Urinary bladder (tissue), 4 donors: ENCODE data around the gene SIPA1L3. TPM values are rescaled to one million over a fixed set of nuclear protein-coding genes. Genes with fewer than 3 reads are reported as not detected.
"Not testable (repeated sequence)": the region's sequence is repeated elsewhere in the genome, so short reads cannot be mapped to it uniquely, and the experiment has no call there.

Source experiments
- DNase-seq: peaks from one replicate; pipeline ENCODE4 v3.0.0-alpha.2; 2015; ENCODE audit errors: extremely low spot score
- H3K27ac ChIP-seq: one replicate; pipeline ENCODE4 v1.5.1; 2013; ENCODE audit warnings: low read depth, mild to moderate bottlenecking, moderate library complexity
- H3K36me3 ChIP-seq: one replicate; pipeline ENCODE4 v1.6.1; 2013; ENCODE audit warnings: mild to moderate bottlenecking, moderate library complexity; ENCODE audit not compliant: insufficient read depth
- H3K4me1 ChIP-seq: one replicate; pipeline ENCODE4 v1.6.1; 2013; ENCODE audit warnings: mild to moderate bottlenecking, moderate library complexity; ENCODE audit not compliant: insufficient read depth
- H3K4me3 ChIP-seq: one replicate; pipeline ENCODE4 v1.5.1; 2013; ENCODE audit warnings: low read depth, low read length
- WGBS: extraction: QIAGEN DNeasy Blood & Tissue Kit; methylation state at CpG from one replicate; pipeline ENCODE4 v1.1.7; 2013; 5-methylcytosine and 5-hydroxymethylcytosine counted together
- polyA plus RNA-seq: library from polyadenylated mRNA; stranded (reverse); fragments of 200-250 nt; gene quantifications from one replicate; pipeline ENCODE4 v1.2.3, GENCODE V29; 2013
- total RNA-seq: library from RNA; depleted of rRNA; stranded (reverse); fragments of >200 nt; gene quantifications from one replicate; pipeline ENCODE4 v1.2.3, GENCODE V29; 2014
- donor health status: healthy with polysubstance abuse.
- donor health status: healthy.

SIPA1L3 gene
- total and polyA plus RNA-seq, 2 donors, result 6.2 to 11.5 TPM

DNA sequence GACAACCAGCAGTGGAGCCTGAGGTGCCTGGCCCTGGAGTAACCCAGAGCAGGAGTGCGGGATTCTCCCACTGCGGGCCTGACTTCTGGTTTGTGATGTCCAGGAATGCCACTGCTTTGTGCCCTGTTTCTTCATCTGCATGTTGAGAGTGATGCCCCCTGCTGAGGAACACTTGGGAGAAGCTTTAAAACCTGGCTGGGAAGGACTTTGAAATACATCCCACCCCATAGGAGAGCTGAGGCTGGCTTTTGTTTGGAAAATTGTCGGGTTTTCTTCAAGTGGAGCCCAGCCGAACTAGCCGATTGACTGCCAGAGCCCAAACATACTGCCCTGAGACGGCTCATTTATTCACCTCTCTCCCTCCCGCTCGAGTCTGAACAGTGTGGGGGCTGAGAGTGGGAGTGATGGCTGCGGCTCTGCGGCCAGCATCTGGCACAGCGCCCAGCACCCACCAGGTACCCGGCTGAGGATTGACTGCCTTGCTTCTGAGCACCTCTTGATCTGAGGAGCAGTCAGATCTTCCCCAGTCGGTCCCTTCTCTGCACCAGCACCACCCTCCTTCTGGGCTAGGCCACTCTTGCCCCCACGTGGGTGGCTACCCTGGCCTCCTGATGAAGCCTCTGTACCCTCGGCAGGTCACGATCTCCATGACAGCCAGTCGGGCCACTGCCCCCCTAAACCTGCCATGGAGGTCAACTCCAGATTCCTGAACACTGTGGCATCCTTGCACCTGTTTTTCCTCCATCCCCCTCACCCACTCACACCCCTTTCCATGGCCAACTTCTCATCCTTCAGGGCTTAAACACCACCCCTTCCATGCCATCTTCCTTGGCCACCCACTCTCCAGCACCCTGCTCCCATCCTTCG is 148.9 kb downstream of the SIPA1L3 start:
- Histone ChIP-seq H3K4me1 (no peaks in the 10 kb centered on the region), H3K36me3 (no peaks in the 10 kb centered on the region), H3K27ac (no peak overlapping the region), H3K4me3 (no peak overlapping the region)
- 67% methylated on average over 18 of the region's 18 CpGs for WGBS
- no peak for DNase-seq

DNA sequence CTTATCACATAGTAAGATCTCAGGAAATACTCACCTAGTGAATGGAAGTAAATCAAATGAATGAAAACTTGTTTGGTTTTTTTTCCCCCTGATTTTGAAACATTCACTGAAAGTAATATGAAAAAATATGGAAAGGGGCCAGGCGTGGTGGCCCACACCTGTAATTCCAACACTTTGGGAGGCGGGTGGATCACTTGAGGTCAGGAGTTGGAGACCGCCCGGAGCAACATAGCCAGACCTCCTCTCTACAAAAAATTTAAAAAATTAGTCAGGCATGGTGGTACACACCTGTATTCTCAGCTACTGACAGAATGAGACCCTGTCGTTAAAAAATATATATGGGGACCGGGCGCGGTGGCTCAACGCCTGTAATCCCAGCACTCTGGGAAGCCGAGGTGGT is 149.6 kb downstream of the SIPA1L3 start:
- Histone ChIP-seq H3K27ac (no peak overlapping the region), H3K4me1 (no peaks in the 10 kb centered on the region), H3K36me3 (no peaks in the 10 kb centered on the region), H3K4me3 (no peak overlapping the region)
- 90% methylated on average over 10 of the region's 10 CpGs for WGBS
- DNase-seq, result no peak

DNA sequence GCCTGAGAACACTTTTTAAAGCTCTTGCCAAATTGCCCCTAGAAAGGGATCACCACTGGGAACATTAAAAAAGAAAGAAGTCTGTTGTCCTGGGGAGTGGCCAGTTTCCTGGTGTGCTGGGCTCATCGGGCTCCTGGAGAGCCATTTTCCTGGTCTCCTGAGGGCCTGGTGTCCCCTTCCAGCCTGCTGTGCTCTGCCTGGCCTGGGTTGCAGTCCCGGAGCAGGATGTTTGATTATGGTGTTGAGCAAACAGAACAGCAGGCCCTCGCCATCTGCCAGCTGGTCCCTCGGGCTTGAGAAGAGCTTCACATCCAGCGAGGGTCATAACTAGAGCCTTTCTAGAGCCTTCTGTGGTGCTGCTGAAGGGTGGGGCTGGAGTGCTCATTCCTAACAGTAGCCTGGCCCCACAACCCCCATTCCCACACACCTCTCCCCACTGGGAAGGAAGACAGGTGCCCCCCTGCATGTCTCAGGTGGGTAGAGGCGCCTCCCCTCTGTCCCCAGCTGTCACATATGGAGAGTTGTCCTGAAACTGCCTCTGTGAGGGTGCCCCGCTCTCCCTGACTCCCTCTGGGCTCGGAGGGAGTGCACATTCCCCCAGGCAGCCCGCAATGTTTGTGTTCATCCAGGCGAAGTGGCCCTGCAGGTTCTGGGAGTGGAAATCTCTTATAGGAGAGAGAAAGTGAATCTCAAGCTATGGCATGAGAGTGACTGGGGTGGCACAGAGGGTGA is 151.1 kb downstream of the SIPA1L3 start:
- Histone ChIP-seq H3K4me3 (no peak overlapping the region), H3K4me1 (peaks cover 2% of the 10 kb centered on the region), H3K36me3 (no peaks in the 10 kb centered on the region), H3K27ac (no peak overlapping the region)
- no peak for DNase-seq
- WGBS, result 71% methylated on average over 10 of the region's 10 CpGs

DNA sequence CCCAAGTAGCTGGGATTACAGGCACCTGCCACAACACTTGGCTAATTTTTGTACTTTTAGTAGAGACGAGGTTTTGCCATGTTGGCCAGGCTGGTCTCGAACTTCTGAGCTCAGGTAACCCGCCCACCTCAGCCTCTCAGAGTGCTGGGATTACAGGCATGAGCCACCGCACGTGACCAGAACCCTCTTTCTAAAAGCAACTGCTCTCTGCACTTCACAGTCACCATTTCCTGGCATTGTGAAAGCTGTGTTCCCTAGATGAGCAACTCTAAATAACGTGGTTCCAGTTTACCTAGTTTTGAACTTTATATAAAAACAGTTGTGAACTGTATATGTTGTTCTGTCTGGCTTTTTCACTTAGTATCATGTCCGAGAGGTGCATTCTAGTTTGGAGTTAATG is 152.9 kb downstream of the SIPA1L3 start:
- no peak for DNase-seq
- no peaks in the 10 kb centered on the region for H3K36me3 ChIP-seq
- no peak overlapping the region for H3K4me3 ChIP-seq
- no peak overlapping the region for H3K27ac ChIP-seq
- peaks cover 2% of the 10 kb centered on the region for H3K4me1 ChIP-seq
- 74% methylated on average over 7 of the region's 7 CpGs for WGBS

DNA sequence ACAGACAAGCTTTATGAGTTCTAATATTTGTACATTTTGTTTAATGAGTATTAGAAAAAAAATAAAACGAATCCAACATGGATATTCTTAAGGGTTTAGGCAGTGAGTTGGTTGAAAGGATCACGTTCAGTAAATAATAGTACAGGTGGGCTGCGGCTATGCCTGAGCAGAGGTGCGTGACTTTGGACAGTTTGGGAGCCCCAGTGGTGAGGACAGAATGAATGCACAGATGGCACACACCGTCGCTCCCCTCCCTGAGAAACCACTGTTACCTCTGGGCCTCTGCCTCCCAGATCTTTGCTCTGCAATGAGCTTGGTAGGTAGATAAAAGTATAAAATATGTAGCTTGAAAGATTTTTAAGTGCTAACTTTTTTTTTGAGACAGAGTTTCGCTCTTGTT is 153.3 kb downstream of the SIPA1L3 start:
- Histone ChIP-seq H3K4me1 (peaks cover 2% of the 10 kb centered on the region), H3K4me3 (no peak overlapping the region), H3K27ac (no peak overlapping the region), H3K36me3 (no peaks in the 10 kb centered on the region)
- 89% methylated on average over 7 of the region's 7 CpGs for WGBS
- DNase-seq, result no peak

DNA sequence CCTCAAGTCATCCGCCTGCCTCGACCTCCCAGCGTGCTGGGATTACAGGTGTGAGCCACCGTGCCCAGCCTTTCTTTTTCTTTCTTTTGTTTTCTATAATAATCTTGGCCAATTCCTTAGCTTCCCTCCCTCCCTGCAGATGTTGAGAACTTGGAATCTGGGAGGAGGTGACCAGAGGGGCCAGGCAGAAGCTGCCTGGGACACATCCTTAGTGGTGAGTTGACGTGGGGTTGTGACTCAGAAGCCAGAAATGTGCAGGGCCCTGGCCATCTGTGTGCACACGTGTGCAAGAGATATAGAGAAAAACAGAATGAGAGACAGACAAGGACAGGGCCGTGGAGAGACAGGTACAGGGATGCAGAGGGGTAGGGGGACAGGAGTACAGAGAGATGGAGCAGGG is 154.3 kb downstream of the SIPA1L3 start:
- Histone ChIP-seq H3K4me1 (peaks cover 2% of the 10 kb centered on the region), H3K36me3 (no peaks in the 10 kb centered on the region), H3K27ac (no peak overlapping the region), H3K4me3 (no peak overlapping the region)
- DNase-seq, result no peak
- 88% methylated on average over 7 of the region's 7 CpGs for WGBS

DNA sequence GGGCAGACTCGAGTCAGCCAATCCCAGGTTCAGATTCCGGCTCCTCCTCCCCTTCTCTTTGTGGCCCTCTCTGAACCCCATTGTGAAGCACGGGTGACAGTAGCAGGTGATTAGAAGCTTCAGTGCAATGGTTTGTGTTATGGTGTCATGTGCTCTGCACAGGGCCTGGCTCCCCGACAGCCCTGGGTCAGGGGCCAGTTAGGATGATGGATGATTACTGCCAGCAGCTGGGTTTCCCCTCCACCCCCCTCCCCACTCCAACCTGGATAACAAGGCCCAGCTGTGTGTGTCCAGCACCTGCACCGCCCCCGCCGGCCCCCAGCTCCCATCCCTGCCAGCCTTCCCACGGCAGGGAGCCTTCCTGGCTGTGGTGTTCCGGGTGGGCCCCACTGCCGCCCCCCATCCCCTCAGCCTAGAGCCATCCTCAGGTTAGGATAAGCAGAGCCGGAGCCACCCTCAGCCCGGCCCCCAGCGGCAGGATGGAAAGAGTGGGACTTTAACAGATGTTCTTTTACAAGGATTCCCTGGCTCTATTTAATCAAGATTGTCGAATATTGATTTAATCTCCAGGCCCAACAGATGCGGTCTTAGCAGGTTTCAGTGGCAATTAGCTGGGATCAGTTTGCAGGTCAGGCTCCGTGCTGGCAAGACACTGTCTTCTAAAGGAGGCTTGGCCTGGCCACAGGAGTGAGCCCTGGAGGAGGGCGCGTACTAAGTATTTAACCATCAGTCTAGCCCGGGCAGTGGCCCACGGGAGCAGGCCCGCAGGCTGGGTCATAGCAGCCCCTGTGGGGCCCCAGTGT is 156.2 kb downstream of the SIPA1L3 start:
- no peak for DNase-seq
- peaks cover 2% of the 10 kb centered on the region for H3K4me1 ChIP-seq
- H3K27ac ChIP-seq, result no peak overlapping the region
- no peak overlapping the region for H3K4me3 ChIP-seq
- H3K36me3 ChIP-seq, result no peaks in the 10 kb centered on the region
- 51% methylated on average over 21 of the region's 21 CpGs for WGBS

DNA sequence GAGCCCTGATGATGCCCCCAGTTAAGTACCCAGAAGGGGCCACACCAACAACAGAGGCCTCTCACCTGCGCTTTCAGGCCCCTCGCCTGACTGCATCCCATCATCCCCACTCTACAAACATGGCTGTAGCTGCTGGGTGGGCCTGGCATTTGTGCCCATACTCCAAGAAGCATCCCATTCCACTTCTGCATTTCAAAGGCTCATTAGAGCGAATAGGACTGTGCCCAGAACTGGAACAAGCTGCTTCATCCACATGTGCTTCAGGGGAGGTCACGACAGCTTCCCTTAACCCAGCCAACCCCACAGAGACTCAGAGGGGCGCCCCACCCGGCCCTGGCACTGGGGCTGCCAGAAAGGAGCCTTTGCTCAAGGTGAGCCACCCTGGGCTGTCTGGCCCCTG is 156.9 kb downstream of the SIPA1L3 start:
- no peak overlapping the region for H3K27ac ChIP-seq
- H3K4me3 ChIP-seq, result no peak overlapping the region
- H3K36me3 ChIP-seq, result no peaks in the 10 kb centered on the region
- WGBS, result 85% methylated on average over 6 of the region's 6 CpGs
- H3K4me1 ChIP-seq, result peaks cover 2% of the 10 kb centered on the region
- no peak for DNase-seq

DNA sequence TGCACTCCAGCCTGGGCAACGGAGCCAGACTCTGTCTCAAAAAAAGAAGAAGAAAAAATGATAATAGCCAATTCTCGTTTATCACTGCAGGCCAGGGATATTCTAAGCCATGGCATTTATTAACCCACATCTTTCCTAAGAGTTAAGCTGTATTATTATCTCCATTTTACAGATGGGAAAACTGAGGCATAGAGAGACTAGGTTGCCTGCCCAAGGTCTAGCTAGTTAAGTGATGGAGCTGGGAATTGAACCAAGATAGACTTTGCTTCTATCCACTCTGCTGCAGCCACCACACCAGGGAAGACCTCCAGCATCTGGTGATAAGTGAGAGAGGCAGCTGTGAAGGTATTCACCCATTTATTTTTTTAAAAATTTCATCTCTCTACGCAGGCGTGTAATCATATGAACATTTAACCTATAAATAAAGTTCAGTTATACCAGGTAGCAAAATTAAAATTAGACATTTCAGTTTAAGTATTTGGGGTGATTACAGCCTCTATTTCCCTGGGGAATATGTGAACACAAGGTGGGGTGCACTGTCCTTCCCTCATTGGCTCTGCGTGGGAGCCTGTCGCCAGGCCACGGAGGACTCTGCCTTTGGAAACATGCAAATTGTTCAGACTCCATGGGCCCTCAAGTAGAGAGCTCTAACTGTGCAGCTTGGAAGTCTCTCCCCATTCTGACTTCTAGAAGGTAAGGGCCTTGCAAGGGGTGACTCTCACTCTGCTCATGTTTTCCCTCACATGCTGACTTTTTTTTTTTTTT is 157.8 kb downstream of the SIPA1L3 start:
- Histone ChIP-seq H3K4me3 (no peak overlapping the region), H3K36me3 (no peaks in the 10 kb centered on the region), H3K4me1 (peaks cover 2% of the 10 kb centered on the region), H3K27ac (no peak overlapping the region)
- 90% methylated on average over 7 of the region's 7 CpGs for WGBS
- DNase-seq, result no peak

DNA sequence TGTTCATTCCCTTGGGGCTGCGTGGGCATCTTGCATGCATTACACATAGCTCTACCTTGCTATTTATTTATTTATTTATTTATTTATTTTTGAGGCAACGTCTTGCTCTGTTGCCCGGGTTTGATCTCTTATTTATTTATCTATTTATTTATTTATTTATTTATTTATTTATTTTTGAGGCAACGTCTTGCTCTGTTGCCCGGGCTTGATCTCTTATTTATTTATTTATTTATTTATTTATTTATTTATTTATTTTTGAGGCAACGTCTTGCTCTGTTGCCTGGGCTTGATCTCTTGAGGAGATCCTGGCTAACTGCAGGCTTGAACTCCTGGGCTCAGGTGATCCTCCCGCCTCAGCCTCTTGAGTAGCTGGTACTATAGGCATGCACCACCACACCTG is 158.8 kb downstream of the SIPA1L3 start:
- H3K27ac ChIP-seq, DNase-seq, H3K36me3 ChIP-seq, H3K4me3 ChIP-seq, H3K4me1 ChIP-seq: not testable (repeated sequence)
- WGBS, result 94% methylated on average over 7 of the region's 7 CpGs

DNA sequence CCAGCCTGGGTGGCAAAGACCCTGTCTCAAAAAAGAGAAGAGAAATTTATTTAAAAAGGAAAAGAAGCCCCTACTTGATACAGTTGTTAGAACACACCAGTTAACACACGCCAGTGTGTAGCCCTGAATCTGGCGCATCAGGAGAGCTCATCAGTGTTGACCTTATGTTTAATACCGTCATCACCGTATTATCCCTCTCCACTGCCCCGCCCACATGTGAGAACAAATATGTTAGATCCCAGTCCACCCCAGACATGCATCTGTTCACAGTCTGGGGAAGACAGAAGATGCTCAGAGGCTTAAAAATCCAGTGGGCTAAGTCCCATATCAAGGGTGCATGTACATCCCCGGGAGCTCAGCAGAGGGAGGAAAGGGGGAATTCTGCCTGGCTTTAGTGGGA is 161.8 kb downstream of the SIPA1L3 start:
- Histone ChIP-seq H3K27ac (no peak overlapping the region), H3K36me3 (no peaks in the 10 kb centered on the region), H3K4me1 (no peaks in the 10 kb centered on the region), H3K4me3 (no peak overlapping the region)
- 79% methylated on average over 6 of the region's 6 CpGs for WGBS
- DNase-seq, result no peak

DNA sequence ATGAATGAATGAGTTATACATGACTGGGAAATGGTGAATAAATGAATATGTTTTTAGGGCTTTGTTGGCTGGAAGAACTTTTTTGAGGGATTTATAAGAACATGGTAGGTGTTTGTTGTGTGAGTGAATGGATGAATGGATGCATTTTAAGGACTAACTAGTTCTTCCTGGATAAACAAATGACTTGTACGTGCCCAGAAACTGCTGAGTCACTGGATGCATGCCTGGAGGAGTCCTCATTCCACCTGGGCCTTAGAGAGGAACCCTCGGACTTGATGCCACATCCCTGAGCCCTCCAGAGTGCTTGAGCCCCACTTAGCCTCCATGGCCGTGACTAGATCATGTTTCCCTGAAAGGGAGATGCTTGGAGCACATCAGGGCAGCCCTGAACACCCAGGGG is 163.6 kb downstream of the SIPA1L3 start:
- Histone ChIP-seq H3K4me3 (no peak overlapping the region), H3K27ac (no peak overlapping the region), H3K36me3 (no peaks in the 10 kb centered on the region), H3K4me1 (no peaks in the 10 kb centered on the region)
- WGBS, result 65% methylated on average over 3 of the region's 3 CpGs
- DNase-seq, result no peak

DNA sequence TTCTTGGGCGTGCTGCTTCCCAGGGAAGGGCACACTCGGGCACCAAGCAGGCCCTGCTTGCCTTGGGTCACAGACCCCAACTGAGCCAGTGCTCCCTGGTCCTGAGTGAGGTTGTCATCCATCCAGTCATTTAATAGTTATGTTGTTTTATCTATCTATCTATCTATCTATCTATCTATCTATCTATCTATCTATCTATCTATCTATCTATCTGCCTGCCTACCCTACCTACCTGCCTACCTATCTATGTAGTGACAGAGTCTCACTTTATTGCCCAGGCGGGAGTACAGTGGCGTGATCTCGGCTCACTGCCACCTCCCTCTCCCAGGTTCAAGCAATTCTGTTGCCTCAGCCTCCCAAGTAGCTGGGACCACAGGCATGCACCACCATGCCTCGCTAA is 164.0 kb downstream of the SIPA1L3 start:
- not testable (repeated sequence) for H3K27ac ChIP-seq, H3K4me3 ChIP-seq, DNase-seq, H3K4me1 ChIP-seq, H3K36me3 ChIP-seq
- WGBS, result 96% methylated on average over 6 of the region's 6 CpGs
